ELR (cell line): ENCODE results near the gene CEP131.

Experiments used
- DNase-seq: peaks from one replicate; pipeline ENCODE4 v3.0.0-alpha.2; 2015; ENCODE audit warnings: low read depth

CEP131 gene

DNA sequence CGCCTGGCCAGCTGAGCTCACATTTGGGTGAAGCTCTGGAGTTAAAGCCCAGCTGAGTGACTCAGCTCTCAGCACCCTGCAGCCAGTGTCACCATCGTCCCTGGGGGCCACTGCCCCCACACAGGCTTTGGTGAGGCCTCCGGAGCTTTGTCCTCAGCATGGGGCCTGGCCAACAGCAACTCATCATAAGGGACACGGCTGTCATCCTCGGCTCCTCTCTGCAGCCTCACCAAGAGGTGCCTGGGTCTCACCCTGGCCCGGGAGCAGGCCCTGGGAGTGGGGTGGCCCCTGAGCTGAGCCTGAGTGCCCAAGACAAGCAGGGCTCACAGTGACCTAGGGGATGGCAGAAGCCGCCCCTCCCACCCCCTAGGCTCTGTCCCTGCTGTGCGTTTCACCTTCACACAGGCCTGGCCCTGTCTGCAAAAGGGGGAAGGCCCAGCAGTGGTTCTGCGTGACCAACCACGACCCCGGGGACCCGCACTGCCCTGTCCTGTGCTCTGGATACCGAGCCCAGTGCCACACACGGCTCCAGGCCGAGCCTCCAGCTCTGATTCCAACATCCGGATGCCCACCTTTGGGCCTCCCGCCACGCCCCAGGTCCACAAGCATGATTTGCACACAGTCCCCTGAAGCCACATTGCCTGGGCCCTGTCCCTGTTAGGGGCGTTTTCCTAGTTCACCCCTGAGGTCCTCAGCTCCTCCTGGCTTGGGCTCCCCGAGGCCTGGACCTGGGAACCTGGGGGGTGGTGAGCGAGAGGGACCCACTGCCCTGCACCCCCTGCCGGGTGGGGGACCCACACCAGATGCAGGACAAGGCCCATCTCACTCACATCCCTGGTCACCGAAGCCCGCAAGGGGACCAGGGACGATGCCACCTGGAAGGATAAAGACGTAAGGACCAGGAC, 34.9 kb downstream of the CEP131 start:
- no peak for DNase-seq

DNA sequence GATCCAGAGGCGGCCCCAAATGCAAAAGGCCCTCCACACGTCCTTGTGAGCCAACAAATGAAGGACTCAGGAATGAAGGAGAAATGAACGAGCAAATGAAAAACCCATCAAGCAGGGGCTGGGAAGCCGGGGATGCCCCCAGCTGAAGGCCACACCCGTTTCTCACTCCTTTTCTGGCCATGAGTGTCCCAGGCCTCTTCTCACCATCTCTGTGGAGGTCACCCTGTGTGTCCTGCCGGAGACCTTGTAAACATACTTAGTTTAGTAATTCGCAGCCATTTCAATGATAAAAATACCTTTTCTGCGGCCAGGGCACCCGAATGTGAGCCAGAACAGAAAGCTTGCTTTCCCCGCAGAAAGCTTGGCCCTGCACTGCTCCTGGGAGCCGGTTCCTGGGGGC, 35.6 kb downstream of the CEP131 start:
- no peak for DNase-seq

DNA sequence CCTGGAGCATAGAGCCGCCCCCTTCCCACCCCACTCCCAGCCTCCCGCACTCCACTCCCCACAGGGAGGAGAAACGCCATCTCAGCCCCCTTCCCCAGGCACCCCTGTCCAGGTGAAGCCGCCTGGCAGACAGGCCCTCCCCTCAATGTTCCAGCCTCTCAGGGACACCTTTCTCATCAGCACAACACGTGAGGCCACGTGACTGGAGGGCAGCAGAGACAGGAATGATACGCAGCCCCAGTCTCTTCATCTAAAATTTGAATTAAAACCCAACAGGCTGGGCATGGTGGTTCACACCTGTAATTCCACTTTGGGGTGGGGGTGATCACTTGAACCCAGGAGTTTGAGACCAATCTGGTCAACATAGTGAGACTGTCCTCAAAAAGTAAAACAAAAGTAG, 36.6 kb downstream of the CEP131 start:
- no peak for DNase-seq

DNA sequence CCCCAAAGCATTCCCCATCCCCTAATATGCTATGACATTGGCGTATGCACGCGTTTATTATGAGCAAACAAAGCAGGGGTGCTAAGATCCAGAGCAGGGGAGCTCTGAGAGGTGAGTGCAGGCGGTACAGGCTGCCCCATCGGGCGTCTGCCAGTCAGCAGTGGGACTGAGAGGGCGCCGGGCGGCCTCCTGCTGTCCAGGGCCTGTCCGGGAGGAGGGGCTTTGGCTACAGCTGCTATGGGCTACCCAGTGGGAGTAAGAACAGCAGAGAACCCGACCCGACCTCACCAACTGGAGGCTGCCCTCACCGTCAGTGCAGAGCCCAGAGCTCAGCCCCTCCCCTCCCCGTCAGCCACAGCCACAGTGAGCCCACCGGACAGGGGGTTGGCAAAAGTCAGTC, 38.2 kb downstream of the CEP131 start:
- DNase-seq = no peak

DNA sequence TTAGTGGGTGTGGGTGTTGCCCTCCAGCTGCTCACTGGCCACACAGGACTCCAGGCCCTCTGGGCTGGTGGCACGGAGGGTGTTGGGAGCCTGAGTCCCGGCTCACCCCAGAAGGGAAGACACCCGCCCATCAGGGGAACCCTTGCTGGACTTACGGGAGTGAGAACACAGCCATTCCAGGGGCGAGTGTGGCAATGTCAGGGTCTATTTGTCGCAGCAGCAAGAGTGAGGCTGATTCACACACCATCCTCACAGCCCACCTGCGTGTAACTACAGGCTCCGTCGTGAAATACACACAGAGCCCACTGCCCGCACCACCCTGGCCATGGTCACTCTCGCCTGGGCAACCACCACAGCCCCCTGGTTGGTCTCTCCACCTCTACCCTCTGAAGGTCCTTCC, 39.0 kb downstream of the CEP131 start:
- DNase-seq = no peak

DNA sequence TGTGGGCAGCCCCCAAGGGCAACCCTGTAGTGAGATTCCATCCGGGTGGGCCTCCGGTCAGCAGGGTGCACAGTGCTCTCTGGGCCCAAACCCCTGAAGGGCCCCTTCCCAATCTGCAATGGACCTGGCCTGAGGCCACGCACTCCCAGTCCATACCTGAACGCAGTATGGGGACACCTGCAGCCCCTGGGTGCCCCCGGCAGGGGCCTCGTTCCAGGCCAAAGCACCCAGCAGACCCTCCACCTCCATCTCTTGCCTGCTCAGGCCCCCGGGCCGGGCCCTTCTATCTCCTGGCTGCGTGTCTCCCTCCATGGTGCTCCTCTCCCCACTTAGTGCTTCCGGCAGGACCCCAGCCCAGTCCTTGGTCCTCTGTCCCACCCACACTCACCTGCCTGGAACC, 39.4 kb downstream of the CEP131 start:
- no peak for DNase-seq

DNA sequence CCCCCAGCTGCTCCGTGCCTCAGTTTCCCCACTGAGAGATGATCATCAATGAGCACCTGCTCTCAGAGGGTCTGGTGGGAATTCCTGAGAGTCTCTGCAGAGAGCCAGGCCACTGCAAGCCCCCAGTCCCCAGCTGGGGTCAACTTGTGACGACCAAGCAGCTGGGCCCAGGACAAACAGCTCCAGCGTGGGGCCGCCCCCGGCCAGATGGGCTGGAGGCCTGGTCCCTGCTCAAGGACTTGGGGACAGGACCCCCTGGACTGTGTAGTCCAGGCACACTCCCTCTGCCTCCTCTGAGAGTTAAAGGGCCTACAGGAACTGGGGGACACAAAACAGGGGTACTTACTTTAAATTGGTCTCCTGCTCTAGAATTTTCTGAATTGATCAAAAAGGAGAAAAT, 40.2 kb downstream of the CEP131 start:
- DNase-seq = no peak

DNA sequence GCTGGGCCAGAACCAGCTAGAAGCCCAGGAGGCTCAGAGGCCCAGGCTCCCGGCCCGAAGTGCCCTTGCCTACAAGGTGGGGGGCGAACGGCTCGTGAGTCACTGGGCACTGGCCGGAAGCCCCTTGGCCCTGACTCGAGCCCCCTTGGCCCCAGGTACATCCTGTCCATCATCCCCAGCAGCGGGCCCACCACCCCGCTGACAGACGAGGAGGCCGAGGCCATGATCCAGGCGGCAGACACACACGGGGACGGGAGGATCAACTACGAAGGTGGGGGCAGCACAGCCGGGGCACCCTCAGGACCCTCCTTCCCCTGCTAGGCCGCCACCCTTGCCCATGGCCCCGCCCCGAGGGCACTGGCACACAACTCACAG, 41.0 kb downstream of the CEP131 start:
- no peak for DNase-seq

DNA sequence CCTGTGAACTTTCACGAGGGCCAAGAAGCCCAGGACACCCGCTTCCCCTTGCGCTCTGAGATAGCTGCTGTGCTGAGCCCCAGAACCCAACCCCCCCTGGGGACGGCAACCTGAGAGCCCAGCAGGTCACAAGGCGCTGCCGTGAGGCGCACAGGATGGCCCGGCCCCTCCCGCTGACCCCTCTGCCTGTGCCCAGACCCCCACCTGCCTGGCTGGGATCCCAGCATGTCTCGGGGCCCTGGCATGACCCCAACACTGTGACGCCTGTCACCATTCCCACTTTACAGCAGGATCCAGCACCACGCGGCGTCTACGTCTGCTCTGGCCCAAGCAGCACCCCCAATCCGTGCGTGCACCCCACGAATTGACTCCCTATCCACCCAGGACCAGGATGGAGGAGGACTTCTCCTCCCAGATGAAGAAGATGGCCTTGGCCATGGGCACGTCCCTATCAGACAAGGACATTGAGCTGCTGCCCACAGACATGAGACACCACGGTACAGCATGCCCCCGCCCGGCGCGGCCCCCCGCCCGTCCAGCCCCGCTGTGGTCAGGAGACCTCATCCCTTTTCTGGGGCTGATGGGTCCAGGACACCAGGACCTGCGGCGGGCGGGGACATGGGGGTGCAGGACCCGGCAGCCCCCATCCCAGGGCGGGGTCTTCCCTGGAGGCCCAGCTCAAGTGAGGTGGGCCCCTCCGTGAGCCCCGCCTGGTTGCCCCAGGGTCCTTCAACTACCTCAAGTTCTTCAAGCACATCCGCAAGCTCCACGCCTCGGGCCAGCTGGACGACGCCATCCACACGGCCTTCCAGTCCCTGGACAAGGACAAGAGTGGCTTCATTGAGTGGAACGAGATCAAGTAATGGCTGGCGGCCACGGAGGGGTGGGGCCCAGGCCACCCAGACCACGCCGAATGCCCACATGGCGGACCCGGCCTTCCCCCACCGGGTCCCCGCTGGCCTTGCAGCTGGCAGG, 41.6 kb downstream of the CEP131 start:
- no peak for DNase-seq

DNA sequence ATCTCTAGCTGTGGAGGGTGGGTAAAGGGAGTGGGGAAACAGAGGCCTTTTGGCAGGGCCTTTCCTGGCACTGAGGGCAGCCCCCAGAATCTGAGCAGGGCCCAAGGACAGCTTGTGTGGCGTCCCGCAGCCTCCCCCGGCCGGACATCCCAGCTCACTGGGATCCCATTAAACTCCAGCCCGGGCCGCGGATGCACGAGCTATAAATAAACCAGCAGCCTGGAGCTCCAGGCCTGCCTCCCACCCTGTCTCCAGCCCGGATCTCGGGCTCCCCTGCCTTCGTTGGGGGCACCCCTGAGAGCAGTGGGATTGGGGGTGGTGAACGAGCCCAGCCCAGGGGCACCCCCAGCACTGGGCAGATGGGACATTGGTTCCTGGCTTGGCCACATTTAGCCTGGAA, 42.9 kb downstream of the CEP131 start:
- no peak for DNase-seq

DNA sequence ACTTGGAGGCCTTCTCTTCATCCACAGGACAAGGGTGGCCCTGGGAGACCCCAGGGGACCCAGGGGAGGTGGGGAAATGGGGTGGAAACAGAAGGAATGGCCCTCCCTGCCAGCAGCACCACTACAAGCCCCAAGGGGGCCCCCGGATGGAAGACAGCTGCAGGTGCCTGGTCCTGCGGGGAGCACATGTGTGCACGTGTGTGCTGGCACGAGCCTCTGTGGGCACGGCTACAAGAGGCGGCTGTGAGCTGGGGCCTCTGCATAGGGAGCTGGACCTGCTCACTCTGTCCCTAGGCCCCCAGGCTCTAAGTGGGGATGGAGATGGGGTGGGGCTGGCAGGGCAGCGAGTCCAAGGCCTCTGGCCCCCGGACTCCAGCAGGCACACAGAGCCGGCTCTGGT, 43.5 kb downstream of the CEP131 start:
- no peak for DNase-seq

DNA sequence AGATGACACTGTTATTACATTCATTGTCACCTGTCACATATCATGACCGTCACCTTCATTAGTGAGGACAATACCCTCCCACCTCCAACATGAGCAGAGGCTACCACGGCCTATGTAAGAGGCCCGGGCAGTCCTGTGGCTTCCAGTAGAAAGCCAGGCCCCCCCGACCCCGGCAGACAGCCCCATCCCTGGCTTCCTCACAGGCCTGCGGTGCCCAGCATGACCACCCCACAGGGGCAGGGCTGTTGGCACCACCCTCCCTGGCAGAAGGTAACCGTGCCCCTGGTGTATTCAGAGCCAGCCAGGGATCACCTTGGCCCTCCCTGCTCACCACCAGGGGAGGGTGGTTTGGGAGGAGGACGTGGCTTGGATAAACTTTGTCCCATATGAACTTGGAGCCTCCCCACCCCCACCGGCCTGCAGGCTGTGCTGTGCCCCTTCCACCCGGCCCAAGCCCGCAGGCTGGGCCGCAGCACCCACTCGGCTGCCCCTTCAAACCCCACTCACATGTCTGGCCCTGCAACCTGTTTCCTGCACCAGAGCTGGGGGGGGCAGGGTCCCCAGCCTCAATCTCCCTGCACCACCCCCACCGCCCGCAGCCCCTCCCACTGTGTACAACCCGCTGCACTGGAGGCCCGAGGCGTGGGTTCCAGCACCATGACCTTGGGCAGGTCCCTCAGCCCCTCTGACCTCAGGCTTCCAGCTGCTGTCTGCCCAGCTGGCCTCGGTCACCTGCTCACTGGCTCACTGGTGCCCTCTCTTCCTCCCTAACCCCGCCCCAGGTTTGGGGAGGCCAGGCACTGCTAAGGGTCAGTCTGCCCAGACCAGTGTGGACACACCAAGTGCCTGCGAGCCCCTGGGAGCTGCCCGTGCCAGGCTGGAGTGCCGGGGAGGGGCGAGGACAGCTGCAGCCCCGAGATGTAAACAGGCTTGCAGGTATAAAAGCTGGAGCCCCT, 44.4 kb downstream of the CEP131 start:
- DNase-seq = no peak

DNA sequence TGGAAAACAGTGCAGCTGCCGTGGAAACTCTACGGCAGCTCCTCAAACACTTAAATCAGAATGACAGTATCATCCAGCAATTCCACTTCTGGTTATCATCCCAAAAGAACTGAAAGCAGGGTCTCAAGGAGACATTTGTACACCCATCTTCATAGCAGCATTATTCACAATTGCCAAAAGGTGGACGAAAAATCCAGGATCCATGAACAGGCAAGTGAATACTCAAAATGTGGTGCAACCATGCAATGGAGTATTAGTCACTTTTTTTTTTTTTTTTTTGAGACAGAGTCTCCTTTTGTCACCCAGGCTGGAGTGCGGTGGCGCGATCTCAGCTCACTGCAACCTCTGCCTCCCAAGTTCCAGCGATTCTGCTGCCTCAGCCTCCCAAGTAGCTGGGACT, 46.1 kb downstream of the CEP131 start:
- DNase-seq = no peak

DNA sequence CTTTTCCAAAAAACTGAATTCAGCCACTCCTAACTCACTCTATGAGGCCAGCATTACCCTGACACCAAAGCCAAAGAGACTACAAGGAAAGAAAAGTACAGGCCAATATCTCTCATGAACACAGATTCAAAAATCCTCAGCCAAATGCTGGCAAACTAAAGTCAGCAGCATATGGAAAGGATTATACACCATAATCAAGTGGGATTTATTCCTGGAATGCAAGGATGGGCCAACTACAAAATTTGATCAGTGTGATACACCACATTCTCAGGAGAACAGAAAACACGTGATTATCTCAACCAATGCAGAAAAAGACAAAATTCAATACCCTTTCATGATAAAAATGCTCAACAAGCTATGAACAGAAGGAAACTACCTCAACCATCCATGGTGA, 49.0 kb downstream of the CEP131 start:
- DNase-seq = no peak

DNA sequence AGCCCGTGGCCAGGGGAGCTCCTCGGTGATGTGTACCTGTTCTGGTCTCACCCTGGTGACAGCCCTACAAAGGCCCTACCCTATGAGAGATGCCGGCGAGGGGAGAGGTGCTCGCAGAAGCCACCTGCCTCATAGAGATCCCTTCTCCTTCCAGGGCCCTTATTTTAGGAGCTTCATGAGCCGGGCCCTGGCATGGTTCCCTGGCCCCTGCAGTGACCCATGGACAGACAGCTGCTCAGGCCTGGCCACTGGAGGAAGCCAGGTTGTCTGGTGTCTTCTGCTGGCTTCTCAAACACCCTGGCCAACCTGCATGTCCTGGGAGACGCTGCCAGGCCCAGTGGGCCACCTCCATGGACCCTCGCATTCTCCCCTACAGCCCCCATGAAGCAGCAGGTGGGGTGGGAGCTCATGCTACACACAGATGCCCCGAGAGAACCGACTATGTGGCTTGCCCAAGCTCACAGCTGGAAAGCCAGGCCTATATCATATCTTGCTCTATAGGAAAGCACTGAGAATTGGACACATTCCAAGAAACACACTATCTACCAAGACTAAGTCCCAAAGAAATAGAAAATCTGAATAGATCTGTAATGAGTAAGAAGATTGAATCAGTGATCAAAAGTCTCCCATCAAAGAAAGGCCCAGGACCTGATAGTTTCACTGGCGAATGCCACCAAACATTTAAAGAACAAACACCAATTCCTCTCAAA, 49.6 kb downstream of the CEP131 start:
- no peak for DNase-seq

DNA sequence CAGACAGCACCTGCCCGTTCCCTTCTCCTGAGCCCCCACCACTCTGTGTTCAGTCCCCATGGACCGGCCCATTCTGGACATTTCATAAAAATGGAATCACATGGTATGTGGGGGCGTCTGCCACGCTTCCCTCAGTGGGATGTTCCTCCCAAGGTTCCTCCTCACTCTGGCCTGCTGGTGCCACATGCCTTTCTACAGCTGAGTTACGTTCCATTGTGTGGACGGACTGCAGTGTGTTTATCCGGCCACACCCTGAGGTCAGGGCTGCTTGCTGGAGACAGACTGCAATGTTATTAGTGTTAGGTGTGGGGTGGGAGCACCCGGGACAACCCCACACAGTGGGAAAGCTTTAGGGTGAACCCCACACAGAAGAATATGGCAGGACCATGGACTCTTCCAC, 50.8 kb downstream of the CEP131 start:
- DNase-seq = no peak

DNA sequence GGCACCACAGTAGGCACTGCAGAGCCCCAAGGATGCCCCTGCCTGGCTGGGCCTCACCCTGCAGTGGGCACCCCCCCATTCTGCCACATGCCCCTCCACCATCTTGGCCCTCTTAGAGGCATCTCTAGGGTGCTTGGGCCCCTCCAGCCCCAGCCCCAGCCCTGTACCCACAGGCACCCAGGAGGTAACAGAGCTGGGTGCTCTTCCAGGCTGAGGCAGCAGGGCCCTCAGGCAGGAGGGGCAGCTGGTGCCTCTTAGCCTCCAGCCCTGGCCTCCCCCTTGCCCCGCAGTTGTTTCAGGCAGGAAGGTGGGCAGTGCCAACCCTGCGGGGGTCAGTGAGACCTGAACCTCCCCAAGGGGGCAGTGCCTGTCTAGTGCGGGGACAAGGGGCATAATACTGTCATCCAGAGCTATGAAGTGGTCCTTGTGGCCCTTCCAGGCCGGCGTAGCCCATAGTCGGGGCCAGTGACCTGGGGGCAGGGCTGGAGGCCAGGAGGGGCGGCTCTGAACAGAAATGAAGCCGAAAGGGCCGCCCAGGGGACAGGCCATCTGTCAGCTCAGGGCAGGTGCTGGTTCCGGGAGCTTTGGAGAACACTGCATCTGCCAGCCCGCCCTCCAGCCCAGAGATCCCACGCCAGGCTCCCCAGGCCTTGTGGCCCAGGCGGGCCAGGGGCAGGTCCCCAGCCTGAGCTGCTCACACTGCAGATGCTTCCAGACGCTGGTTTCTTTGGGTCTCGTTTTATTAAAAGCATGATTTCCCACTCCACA, 51.9 kb downstream of the CEP131 start:
- DNase-seq = no peak

DNA sequence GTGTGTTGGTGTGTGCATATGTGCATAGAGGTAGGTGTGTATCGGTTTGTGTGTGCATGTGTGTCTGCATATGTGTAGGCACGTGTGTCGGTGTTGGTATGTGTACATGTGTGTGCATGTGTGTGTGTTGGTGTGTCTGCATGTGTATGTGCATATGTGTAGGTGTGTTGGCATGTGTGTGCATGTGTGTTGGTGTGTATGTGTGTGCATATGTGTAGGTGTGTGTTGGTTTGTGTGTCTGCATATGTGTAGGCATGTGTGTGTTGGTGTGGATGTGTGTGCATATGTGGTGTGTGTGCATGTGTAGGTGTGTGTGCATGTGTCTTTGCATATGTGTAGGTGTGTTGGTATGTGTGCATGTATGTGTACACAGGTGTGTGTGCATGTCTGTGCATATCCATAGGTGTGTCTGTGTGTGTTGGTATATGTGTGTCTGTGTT, 52.9 kb downstream of the CEP131 start:
- no peak for DNase-seq

DNA sequence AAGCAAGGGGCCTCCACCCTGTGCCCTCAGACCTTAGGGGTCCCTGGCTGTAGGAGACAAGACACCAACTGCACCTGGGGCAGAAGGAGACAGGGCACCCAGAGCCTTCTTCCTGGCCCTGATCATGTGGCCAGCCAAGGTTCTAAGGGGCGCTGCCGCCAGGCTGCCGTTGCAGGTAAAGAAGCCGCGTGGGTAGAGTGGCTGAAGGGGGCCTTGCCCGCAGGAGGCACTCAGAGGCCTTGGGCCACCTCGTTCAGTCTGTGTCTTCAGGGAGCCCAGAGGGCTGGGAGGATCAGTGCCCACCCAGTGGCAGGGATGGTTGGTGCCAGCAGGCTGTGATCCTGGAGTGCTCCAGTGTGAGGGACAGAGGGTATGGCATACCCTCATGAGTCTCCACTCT, 55.1 kb downstream of the CEP131 start:
- no peak for DNase-seq

DNA sequence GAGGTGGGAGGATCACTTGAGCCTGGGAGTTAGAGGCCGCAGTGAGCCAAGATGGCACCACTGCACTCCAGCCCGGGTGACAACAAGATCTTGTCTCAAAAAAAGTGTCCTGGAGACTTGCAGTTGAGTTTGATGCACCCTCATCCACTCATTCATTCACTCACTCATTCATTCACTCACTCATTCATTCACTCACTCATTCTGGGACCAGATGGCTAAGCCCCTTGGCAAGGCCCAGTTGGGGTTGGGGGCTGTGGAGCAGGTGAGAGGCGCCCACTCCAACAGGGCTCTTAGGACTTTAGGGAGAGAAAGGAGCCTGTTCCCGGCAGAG, 55.6 kb downstream of the CEP131 start:
- DNase-seq = no peak

DNA sequence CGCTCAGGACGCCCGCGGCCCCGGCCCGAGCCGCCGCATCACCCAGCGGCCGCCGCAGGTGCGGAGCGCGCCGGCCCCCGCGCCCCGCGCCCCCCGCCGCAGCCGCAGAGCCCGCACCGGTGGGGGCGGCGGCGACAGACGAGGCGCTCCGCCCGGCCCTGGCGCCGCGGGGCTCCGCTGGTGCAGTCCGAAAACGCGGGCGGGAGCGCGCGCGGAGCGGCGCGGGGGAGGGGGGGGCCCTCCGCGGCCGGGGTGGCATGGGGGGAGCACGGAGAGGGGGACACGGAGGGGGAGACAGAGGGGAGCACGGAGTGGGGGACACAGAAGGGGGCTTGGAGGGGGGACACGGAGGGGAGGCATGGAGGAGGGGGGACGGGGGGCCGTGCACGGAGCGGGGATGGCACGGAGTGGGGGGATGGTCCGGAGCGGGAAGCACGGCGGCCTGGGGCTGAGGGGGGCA, 56.7 kb downstream of the CEP131 start, which contains the start of gene AATK:
Gene AATK (minus strand): TSS at position 189 of the 460 bp plus-strand sequence. CDS start 229 bp downstream, outside the sequence.
- no peak for DNase-seq
